CD4-positive, alpha-beta memory T cell (primary cell): ENCODE data around the gene MT2A. TPM values are rescaled to one million over a fixed set of nuclear protein-coding genes. Genes with fewer than 3 reads are reported as not detected.

Experiments used
- CTCF ChIA-PET: fragments of 350-600 bp; sonication (Branson Sonifier 250); formaldehyde crosslinking; loops from one replicate; lab custom pipeline; 2021; ENCODE audit warnings: inconsistent platforms; ENCODE audit not compliant: partially characterized antibody; lab: Charles Lee
- POLR2A ChIA-PET: fragments of 350-600 bp; sonication (Branson Sonifier 250); formaldehyde crosslinking; loops from one replicate; lab custom pipeline; 2021; ENCODE audit not compliant: partially characterized antibody; lab: Charles Lee
- DNase-seq, 5 donors: peaks; one replicate each; pipeline versions ENCODE4 v3.0.0 to v3.0.0-alpha.2; 2020 to 2022; ENCODE audit warnings: mixed read lengths in 1 of 5
- H3K27ac ChIP-seq: one replicate; pipeline ENCODE4 v1.7.0; 2013; ENCODE audit warnings: low read depth, low read length
- H3K27me3 ChIP-seq: 2 replicates; pipeline ENCODE4 v1.7.0; 2013; ENCODE audit warnings: mild to moderate bottlenecking, low read length, moderate library complexity; ENCODE audit not compliant: insufficient read depth
- H3K36me3 ChIP-seq: 2 replicates; pipeline ENCODE4 v1.7.0; 2013; ENCODE audit warnings: mild to moderate bottlenecking, low read length, moderate library complexity; ENCODE audit not compliant: insufficient read depth
- H3K4me1 ChIP-seq: 2 replicates; pipeline ENCODE4 v1.7.0; 2013; ENCODE audit warnings: mild to moderate bottlenecking, low read length, moderate library complexity; ENCODE audit not compliant: insufficient read depth
- H3K4me3 ChIP-seq, 2 donors: one replicate each; pipeline ENCODE4 v1.7.0; 2013; ENCODE audit warnings: low read length in 2 of 2, mild to moderate bottlenecking in 1 of 2
- H3K9me3 ChIP-seq, 2 donors: one replicate each; pipeline ENCODE4 v1.7.0; 2013; ENCODE audit warnings: low read length in 2 of 2, control low read depth in 1 of 2; ENCODE audit not compliant: control insufficient read depth in 1 of 2
- H3K27ac Mint-ChIP-seq, 7 donors: one replicate each; pipeline ENCODE4 v1.8.0; 2020 to 2021; ENCODE audit warnings: mixed read lengths in 7 of 7, mild to moderate bottlenecking in 6 of 7, inconsistent platforms in 3 of 7, moderate library complexity in 3 of 7
- H3K27me3 Mint-ChIP-seq, 2 donors: one replicate each; pipeline ENCODE4 v1.8.0; 2020 to 2021; ENCODE audit warnings: mixed read lengths in 2 of 2
- H3K36me3 Mint-ChIP-seq, 2 donors: one replicate each; pipeline ENCODE4 v1.8.0; 2020 to 2021; ENCODE audit warnings: mixed read lengths in 2 of 2, inconsistent platforms in 1 of 2, mild to moderate bottlenecking in 1 of 2
- H3K4me1 Mint-ChIP-seq, 4 donors: one replicate each; pipeline ENCODE4 v1.8.0; 2020 to 2021; ENCODE audit warnings: mixed read lengths in 4 of 4, mild to moderate bottlenecking in 1 of 4
- H3K4me3 Mint-ChIP-seq, 8 donors: one replicate each; pipeline ENCODE4 v1.8.0; 2020 to 2021; ENCODE audit warnings: mixed read lengths in 8 of 8, mild to moderate bottlenecking in 7 of 8, moderate library complexity in 6 of 8, inconsistent platforms in 3 of 8
- H3K9me3 Mint-ChIP-seq, 8 donors: one replicate each; pipeline ENCODE4 v1.8.0; 2020 to 2021; ENCODE audit warnings: mixed read lengths in 8 of 8, mild to moderate bottlenecking in 5 of 8, inconsistent platforms in 3 of 8, moderate library complexity in 1 of 8
- intact Hi-C: fragments of 100-400 bp; cut with micrococcal nuclease; formaldehyde crosslinking; loops from one replicate; pipeline ENCODE4 v1.15.1; 2023
- polyA plus RNA-seq, 2 donors: library from polyadenylated mRNA; unstranded; fragments of 300-500 nt; fragmentation: Illumina TruSeq; gene quantifications; one replicate each; pipeline ENCODE4 v1.2.3, GENCODE V29; 2021
- total RNA-seq, 2 experiments: library from RNA; stranded (reverse); gene quantifications; one replicate each; pipeline ENCODE4 v1.2.3, GENCODE V29; 2021

The MT2A gene
- total and polyA plus RNA-seq, 4 experiments from 2014 or later, result 15.8 to 226 (median 52.6) TPM

GRCh38 chr16:56649820-56650219 lies 41.4 kb downstream of the MT2A start:
- CTCF ChIA-PET, result interaction anchor here (1.3 kb wide), 1 partner anchor 73 kb away, joined by 5 read pairs; no protein-coding TSS in a partner anchor
- intact Hi-C loops, result no loop called here
- no peaks in the 10 kb centered on the region for H3K27me3 ChIP-seq

GRCh38 chr16:56651586-56651985 lies 43.2 kb downstream of the MT2A start, which contains the start of gene MT1B:
TSS of gene MT1B (plus strand) at chr16:56651886. CDS start at chr16:56651954, 68 bp downstream.
- intact Hi-C loops, result no loop called here
- Mint-ChIP-seq H3K27me3 (peaks cover 9 to 15% of the 10 kb centered on the region in 2 donors), H3K4me1 (no peaks in the 10 kb centered on the region), H3K27ac (no peak within 1 kb of the TSS), H3K9me3 (no peaks in the 10 kb centered on the region), H3K4me3 (no peak within 1 kb of the TSS), H3K36me3 (no peaks in the 10 kb centered on the region)
- no peaks in the 10 kb centered on the region for H3K36me3 ChIP-seq
- POLR2A ChIA-PET, result no interaction called here
- DNase-seq, result no peak
- CTCF ChIA-PET, result no interaction called here
- no peaks in the 10 kb centered on the region for H3K27me3 ChIP-seq
- no peaks in the 10 kb centered on the region for H3K9me3 ChIP-seq
- no peak within 1 kb of the TSS for H3K4me3 ChIP-seq
- no peaks in the 10 kb centered on the region for H3K4me1 ChIP-seq
- no peak within 1 kb of the TSS for H3K27ac ChIP-seq

More at GRCh38 chr16:56649820-56650219, 41.4 kb downstream of the MT2A start:
- no peaks in the 10 kb centered on the region for H3K36me3 Mint-ChIP-seq
- DNase-seq, result no peak
- Histone ChIP-seq H3K9me3 (no peaks in the 10 kb centered on the region), H3K4me1 (no peaks in the 10 kb centered on the region), H3K36me3 (no peaks in the 10 kb centered on the region), H3K27ac (no peak overlapping the region), H3K4me3 (no peak overlapping the region)
- H3K27me3 Mint-ChIP-seq, result peaks cover 9 to 15% of the 10 kb centered on the region in 2 donors
- POLR2A ChIA-PET, result no interaction called here
- H3K4me3 Mint-ChIP-seq, result no peak overlapping the region
- H3K27ac Mint-ChIP-seq, result no peak overlapping the region
- H3K9me3 Mint-ChIP-seq, result no peaks in the 10 kb centered on the region
- peaks cover 0 to 1% (median 0%) of the 10 kb centered on the region in 4 donors for H3K4me1 Mint-ChIP-seq

GRCh38 chr16:56652600-56652999 lies 44.2 kb downstream of the MT2A start:
- no peaks in the 10 kb centered on the region for H3K36me3 ChIP-seq
- H3K36me3 Mint-ChIP-seq, result no peaks in the 10 kb centered on the region
- DNase-seq, result no peak
- H3K9me3 ChIP-seq, result no peaks in the 10 kb centered on the region
- H3K27ac ChIP-seq, result no peak overlapping the region
- ChIA-PET CTCF (interaction anchor here (1.9 kb wide), 1 partner anchor 9 kb away, joined by 4 read pairs; no protein-coding TSS in a partner anchor), POLR2A (no interaction called here)
- H3K27ac Mint-ChIP-seq, result no peak overlapping the region
- peaks cover 9 to 12% of the 10 kb centered on the region in 2 donors for H3K27me3 Mint-ChIP-seq
- intact Hi-C loops, result no loop called here
- no peak overlapping the region for H3K4me3 Mint-ChIP-seq
- H3K9me3 Mint-ChIP-seq, result no peaks in the 10 kb centered on the region
- no peaks in the 10 kb centered on the region for H3K27me3 ChIP-seq
- H3K4me3 ChIP-seq, result no peak overlapping the region
- peaks cover 2 to 8% (median 3%) of the 10 kb centered on the region in 4 donors for H3K4me1 Mint-ChIP-seq
- H3K4me1 ChIP-seq, result no peaks in the 10 kb centered on the region

GRCh38 chr16:56653218-56653617 lies 44.8 kb downstream of the MT2A start:
- Histone ChIP-seq H3K27me3 (no peaks in the 10 kb centered on the region), H3K4me3 (no peak overlapping the region), H3K9me3 (no peaks in the 10 kb centered on the region), H3K27ac (no peak overlapping the region), H3K36me3 (no peaks in the 10 kb centered on the region), H3K4me1 (peaks cover 3% of the 10 kb centered on the region)
- CTCF ChIA-PET, result interaction anchor here (1.9 kb wide), 1 partner anchor 10 kb away, joined by 4 read pairs; no protein-coding TSS in a partner anchor
- H3K27me3 Mint-ChIP-seq, result peaks cover 9 to 12% of the 10 kb centered on the region in 2 donors
- H3K9me3 Mint-ChIP-seq, result no peaks in the 10 kb centered on the region
- H3K4me3 Mint-ChIP-seq, result no peak overlapping the region
- intact Hi-C loops, result no loop called here
- DNase-seq, result no peak
- POLR2A ChIA-PET, result no interaction called here
- peaks cover 0 to 3% of the 10 kb centered on the region in 2 donors for H3K36me3 Mint-ChIP-seq
- no peak overlapping the region for H3K27ac Mint-ChIP-seq
- H3K4me1 Mint-ChIP-seq, result peaks cover 5 to 13% (median 7%) of the 10 kb centered on the region in 4 donors

GRCh38 chr16:56657555-56658326 lies 49.4 kb downstream of the MT2A start, which contains the start of gene MT1F:
TSS of gene MT1F (plus strand) at chr16:56657959. CDS start at chr16:56658059, 100 bp downstream.
- DNase-seq, result peak; percentile 40 to 78 (median 53)
- peaks cover 0 to 3% of the 10 kb centered on the region in 2 donors for H3K36me3 Mint-ChIP-seq
- peak within 1 kb of the TSS; percentile 90 to 99 (median 96) for H3K4me3 Mint-ChIP-seq
- POLR2A ChIA-PET, result interaction anchor here (0.7 to 1.4 kb wide), 5 partner anchors 15 to 50 kb away, joined by 3 to 8 read pairs (median 4); partner anchors contain the start of genes MT1X and MT2A
- CTCF ChIA-PET, result interaction anchor here (1.4 kb wide), 1 partner anchor 44 kb away, joined by 3 read pairs; no protein-coding TSS in a partner anchor
- Histone ChIP-seq H3K27me3 (no peaks in the 10 kb centered on the region), H3K36me3 (no peaks in the 10 kb centered on the region), H3K9me3 (no peaks in the 10 kb centered on the region), H3K4me3 (peak within 1 kb of the TSS; percentile 62 to 65), H3K27ac (peak within 1 kb of the TSS; percentile 39), H3K4me1 (peaks cover 17% of the 10 kb centered on the region)
- intact Hi-C loops, result loop anchor here (1.0 to 2.0 kb wide), 2 partner anchors 15 to 49 kb away; partner anchors contain the start of gene MT2A
- H3K9me3 Mint-ChIP-seq, result no peaks in the 10 kb centered on the region
- H3K27me3 Mint-ChIP-seq, result peaks cover 2 to 4% of the 10 kb centered on the region in 2 donors
- peaks cover 16 to 35% (median 24%) of the 10 kb centered on the region in 4 donors for H3K4me1 Mint-ChIP-seq
- peak within 1 kb of the TSS; percentile 79 to 97 (median 93) for H3K27ac Mint-ChIP-seq

GRCh38 chr16:56658327-56658875 lies 50.0 kb downstream of the MT2A start:
- Histone ChIP-seq H3K27ac (peak overlapping the region; percentile 39), H3K27me3 (no peaks in the 10 kb centered on the region), H3K4me1 (peaks cover 22% of the 10 kb centered on the region), H3K4me3 (peak overlapping the region; percentile 62 to 65), H3K36me3 (no peaks in the 10 kb centered on the region), H3K9me3 (no peaks in the 10 kb centered on the region)
- no peak for DNase-seq
- ChIA-PET CTCF (interaction anchor here (1.4 kb wide), 1 partner anchor 44 kb away, joined by 3 read pairs; no protein-coding TSS in a partner anchor), POLR2A (interaction anchor here (0.8 to 1.2 kb wide), 3 partner anchors 15 to 24 kb away, joined by 3 to 8 read pairs (median 4); partner anchors contain the start of gene MT1X)
- peaks cover 0 to 3% of the 10 kb centered on the region in 2 donors for H3K36me3 Mint-ChIP-seq
- intact Hi-C loops, result no loop called here
- peaks cover 19 to 40% (median 27%) of the 10 kb centered on the region in 4 donors for H3K4me1 Mint-ChIP-seq
- peak overlapping the region; percentile 90 to 99 (median 96) for H3K4me3 Mint-ChIP-seq
- H3K9me3 Mint-ChIP-seq, result no peaks in the 10 kb centered on the region
- H3K27ac Mint-ChIP-seq, result peak overlapping the region in 6 of 7 donors; percentile 74 to 97 (median 94)
- H3K27me3 Mint-ChIP-seq, result peaks cover under 1 to 2% of the 10 kb centered on the region in 2 donors
